ENCODE measurements around the gene ARID1B. TPM values are rescaled to one million over a fixed set of nuclear protein-coding genes. Genes with fewer than 3 reads are reported as not detected.
A peak's percentile ranks its signal among the peaks of the same experiment; 100 is the strongest.

The ARID1B gene
- total and polyA plus RNA-seq, 9 of the 15 experiments (the other 6 are each of a cell fraction or from before 2014, with no cell fraction given), result 12.5 to 50.5 (median 25.8) TPM

- peak; percentile 52; the same call in 1 of the 2 replicates for TF ChIP-seq PHF8 (IDR thresholded peaks at IDR 0.05; ENCODE audit: borderline replicate concordance, low read length)
- TF ChIP-seq IRF1 (CRISPR knock-in tag; IDR thresholded peaks at IDR 0.05; ENCODE audit: borderline replicate concordance), result no peak
- TF ChIP-seq ZNF175 (CRISPR knock-in tag; IDR thresholded peaks at IDR 0.05; ENCODE audit: low read depth), result 0 out of 2 replicates have a peak, but pooled peaks have one; percentile 20
- peak; percentile 67 for TF ChIP-seq PCBP1 (IDR thresholded peaks at IDR 0.05; ENCODE audit: low read depth, low read length, poor library complexity, severe bottlenecking)
- peak; percentile 15; the same call in 1 of the 2 replicates for TF ChIP-seq RREB1 (CRISPR knock-in tag; IDR thresholded peaks at IDR 0.05)
- no peak for TF ChIP-seq HOMEZ (CRISPR knock-in tag; IDR thresholded peaks at IDR 0.05)
- peak; percentile 68; the same call in 1 of the 2 replicates for TF ChIP-seq SMARCC2 (IDR thresholded peaks at IDR 0.05; ENCODE audit: low read depth)
- TF ChIP-seq EZH2 (IDR thresholded peaks at IDR 0.05; ENCODE audit: borderline replicate concordance, low read depth, low read length), result no peak
- no peak for TF ChIP-seq CEBPZ (IDR thresholded peaks at IDR 0.05; ENCODE audit: borderline replicate concordance, low read depth, low read length)
- TF ChIP-seq MITF (IDR thresholded peaks at IDR 0.05), result no peak
- peak; percentile 80 for TF ChIP-seq ZFX (CRISPR knock-in tag; IDR thresholded peaks at IDR 0.05)
Observed at GRCh38 chr6:157240059-157240959, 463.1 kb downstream of the ARID1B start (continued).
